ENCODE results near the gene KCTD14.

- TF ChIP-seq CTCF (IDR thresholded peaks at IDR 0.05; ENCODE audit: low read length), result no peak
- TF ChIP-seq EZH2 (IDR thresholded peaks at IDR 0.05; ENCODE audit: borderline replicate concordance, low read length), result no peak
These were observed 2.8 kb downstream of the KCTD14 start for GRCh38 chr11:78020246-78020645.
